AG08396 (cell line): ENCODE measurements around the gene CHRDL1.
"Not testable (repeated sequence)": the region's sequence is repeated elsewhere in the genome, so short reads cannot be mapped to it uniquely, and the experiment has no call there.

Experiments
- DNase-seq: peaks from one replicate; pipeline ENCODE4 v3.0.0; 2012; ENCODE audit warnings: low spot score, mixed read lengths

Gene CHRDL1

GRCh38 chrX:110795645-110796406, at the start of gene CHRDL1:
Gene CHRDL1, minus strand, starts transcription at chrX:110795817. Its CDS starts 3,636 bp downstream, at chrX:110792181.
- DNase-seq, result peak; percentile 22

GRCh38 chrX:110836982-110837381, 41.4 kb upstream of the CHRDL1 start:
- DNase-seq, result no peak

DNA sequence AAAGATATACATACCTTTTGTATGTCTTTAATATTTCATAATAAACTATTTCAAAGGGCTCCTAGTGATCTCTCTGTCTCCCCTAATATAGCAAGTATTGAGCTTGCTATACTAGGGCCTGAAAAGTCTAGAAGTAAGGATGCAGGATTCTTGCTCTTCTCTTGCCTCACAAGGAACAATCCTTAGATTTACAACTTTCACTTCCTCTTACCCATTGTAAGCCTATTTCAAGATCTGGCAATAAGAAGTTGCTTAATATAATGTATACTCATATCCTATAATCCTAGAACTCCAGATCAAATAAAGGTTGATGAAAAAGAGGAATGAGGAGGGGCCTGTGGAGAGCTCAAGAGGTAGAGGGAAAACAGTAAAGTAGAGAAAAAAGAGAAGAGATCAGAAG, 40.8 kb upstream of the CHRDL1 start:
- DNase-seq, result no peak

DNA sequence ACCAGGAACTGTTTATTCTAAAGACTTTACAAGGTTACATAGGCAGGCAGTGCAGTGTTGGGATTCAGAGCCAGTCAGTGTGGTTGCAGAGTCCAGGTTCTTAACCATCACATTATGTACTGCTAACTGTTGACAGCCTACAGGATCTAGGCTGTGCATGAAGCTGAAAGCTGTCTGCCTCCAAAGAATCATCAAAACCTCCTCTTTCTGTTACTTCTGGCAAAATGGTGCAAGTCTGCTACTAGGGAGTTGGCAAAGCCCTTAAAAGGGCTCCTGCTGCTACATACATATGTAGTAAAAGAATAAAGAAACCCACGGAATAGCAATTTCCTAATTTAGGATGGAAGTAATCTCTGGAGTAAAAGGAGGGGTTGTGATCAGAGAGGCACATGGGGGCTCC, 40.4 kb upstream of the CHRDL1 start:
- no peak for DNase-seq

GRCh38 chrX:110825972-110826371, 30.4 kb upstream of the CHRDL1 start:
- no peak for DNase-seq

- not testable (repeated sequence) for DNase-seq
These were observed 20.9 kb upstream of the CHRDL1 start for GRCh38 chrX:110816543-110816942.

- DNase-seq, result no peak
These were observed 10.5 kb upstream of the CHRDL1 start for GRCh38 chrX:110806145-110806544.

DNA sequence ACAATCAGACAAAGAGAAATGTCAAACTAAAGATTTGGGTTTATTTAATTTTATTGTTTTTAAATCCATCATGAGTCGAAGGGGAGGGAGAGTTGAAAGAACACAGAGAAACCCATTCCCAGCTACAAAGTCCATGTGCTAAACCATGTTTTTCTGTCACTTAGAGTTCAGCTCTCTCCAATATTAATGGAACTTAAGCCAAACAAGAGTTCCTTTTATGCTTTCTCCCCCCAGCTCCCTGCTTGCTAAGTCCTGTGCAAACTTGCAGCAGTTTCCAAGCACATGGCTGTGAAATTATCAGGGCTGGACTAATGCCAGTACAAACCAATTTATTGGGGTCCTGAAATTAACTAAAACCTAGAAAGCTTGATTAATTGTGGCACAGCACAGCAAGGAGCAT, 9.7 kb upstream of the CHRDL1 start:
- no peak for DNase-seq

DNA sequence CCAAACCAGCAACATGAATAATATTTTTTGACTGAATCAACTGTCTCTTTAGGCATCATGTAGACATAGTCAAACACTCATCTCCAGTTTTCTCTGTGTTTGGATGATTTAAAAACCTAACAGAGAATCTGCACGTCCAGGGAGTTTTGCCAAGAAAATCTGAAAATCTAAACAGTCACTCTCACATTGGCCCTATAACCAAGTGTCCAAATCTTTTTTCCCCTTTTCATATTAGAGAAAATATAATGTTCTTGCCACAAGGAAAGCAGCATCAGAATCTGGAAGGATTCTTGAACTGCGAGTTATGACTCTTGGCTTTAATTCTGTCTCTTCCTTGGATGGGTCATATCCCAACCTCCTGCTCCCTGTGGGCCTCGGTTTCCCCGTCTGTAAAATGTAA, 8.8 kb upstream of the CHRDL1 start:
- no peak for DNase-seq

DNA sequence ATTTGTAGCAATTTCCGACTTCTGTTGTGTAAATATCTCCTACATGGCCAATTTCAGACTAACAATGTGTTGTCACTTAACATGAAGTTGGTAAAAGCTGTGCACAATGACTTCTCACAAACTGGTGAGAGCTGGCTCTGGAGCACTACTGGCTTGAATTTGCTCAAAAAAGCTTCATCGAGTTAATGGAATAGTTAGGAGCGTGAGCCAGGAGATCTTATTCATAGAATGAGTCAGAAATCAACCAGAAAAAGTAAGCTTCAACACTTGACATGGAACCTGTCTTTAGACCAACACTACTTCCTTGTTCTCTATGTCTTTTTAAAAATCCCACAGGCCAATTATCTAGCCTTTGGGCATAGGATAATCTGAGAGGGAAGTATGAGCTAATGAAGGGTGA, 7.9 kb upstream of the CHRDL1 start:
- DNase-seq, result no peak

DNA sequence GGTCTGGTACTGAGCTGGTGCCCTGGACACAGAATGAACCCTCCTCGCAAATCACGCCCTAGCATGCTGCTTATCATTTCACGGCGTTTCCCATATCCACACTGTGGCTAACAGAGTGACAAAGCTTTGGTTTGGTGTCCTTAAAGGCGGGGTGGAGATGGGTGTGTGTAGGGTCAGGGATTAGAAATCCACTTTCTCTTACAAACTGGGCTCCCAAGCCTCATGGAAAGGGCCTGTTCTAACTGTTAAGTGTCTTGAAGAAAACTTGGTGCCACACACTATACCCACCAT, 735 bp upstream of the CHRDL1 start:
- no peak for DNase-seq

- DNase-seq, result no peak
These were observed 1.0 kb downstream of the CHRDL1 start for GRCh38 chrX:110794601-110795000.

DNA sequence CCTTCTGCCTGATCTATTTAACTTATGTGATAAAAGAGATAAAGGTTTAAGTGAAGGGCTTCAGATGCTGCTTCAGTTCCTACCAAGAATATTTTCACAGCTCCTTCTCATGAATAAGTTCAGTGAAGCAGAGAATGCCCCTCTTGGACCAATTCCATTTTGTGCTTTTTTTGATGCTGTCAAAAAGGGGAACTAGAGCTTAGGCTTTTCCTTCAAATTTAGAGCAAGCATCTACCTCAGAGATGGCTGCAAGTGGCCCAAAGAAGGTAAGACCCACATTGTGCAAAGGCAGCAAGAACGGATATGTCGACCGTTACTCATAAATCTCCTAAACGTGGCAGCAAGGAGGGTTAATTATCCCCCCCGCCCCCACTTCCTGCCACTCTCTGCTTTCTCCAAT, 4.5 kb downstream of the CHRDL1 start:
- DNase-seq, result no peak

GRCh38 chrX:110786486-110786885, 9.1 kb downstream of the CHRDL1 start:
- DNase-seq, result no peak

- DNase-seq, result peak; percentile 24
These were observed 35.8 kb downstream of the CHRDL1 start for GRCh38 chrX:110759785-110760184.

DNA sequence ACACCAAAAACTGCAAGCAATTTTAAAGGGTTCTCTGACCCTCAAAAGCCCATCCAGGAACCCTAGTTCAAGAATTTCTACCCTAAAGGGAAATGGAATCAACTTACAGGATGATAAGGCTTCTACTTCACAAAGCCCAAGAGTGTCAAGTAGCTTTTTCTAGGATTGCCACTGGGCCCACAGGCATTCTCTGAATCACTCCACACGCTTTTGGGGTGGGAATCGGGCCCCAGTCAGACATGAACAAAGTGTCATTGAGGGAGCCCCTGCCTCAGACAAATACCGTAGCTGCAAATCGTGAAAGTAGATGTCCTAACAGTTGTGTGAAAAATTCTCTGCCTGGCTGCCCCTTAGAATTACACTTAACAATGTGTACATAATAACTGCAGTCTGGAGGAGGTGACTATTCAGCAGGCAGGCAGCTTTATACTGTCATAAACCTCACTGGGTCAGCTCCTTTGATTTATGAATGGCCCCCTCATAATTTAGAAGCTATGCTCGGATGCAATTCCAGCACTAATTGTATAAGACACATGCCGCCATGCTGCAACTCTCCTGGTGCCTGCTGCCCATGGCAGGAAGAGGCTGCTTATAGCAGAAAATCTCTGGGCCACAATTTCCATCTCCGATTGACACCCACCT, 36.7 kb downstream of the CHRDL1 start:
- no peak for DNase-seq

DNA sequence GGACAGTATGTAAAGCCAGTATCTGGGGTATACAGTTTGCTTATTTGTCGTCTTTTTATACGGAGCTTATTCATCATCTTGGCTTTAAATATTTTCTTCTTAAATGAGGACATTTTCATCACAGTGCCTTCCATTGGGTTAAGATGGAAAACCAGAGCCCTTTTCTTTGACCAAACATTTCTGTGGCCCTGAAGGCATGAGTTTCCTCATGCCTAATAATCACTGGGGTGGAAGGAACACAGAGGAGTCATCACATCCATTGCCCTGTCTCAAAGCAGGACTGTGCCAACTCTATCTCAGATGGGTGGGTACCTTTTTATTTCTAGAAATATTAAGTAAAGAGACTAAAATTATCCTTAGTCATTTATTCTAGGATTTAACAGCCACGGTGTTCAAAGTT, 40.0 kb downstream of the CHRDL1 start:
- no peak for DNase-seq

GRCh38 chrX:110755061-110755460, 40.6 kb downstream of the CHRDL1 start:
- no peak for DNase-seq

DNA sequence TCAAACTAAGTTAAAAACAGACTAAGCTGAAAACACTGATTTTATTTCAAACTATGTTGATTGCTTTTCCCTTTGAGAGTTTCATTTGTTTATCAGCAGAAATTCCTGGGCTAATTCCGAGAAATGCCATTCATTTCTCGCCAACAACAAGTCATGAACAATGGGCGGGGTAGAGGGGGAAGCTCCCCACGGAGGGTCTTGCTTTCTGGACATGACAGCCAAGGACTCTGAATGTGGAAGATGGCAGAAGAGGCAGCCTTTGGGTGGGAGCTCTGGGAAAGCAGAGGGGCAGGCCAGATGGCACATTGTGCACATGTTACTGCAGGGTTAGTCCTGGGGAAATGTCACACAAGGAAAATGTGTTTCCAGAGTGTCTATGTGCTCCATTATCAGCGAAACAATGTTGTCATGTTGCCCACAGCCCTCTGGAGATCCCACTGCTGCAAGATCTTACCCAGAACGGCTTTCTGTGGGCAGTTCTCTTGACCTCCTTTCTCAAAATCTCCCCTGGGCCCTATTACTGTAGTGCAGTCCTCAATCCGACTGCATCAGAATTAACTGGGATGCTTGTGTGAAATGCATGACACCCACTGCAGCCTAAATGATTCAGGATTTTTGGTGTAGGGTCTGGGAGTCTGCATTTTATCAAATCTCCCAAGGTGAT, 45.0 kb downstream of the CHRDL1 start:
- no peak for DNase-seq

GRCh38 chrX:110748256-110748806, 47.3 kb downstream of the CHRDL1 start:
- DNase-seq, result no peak

GRCh38 chrX:110746014-110746413, 49.6 kb downstream of the CHRDL1 start:
- DNase-seq, result no peak

DNA sequence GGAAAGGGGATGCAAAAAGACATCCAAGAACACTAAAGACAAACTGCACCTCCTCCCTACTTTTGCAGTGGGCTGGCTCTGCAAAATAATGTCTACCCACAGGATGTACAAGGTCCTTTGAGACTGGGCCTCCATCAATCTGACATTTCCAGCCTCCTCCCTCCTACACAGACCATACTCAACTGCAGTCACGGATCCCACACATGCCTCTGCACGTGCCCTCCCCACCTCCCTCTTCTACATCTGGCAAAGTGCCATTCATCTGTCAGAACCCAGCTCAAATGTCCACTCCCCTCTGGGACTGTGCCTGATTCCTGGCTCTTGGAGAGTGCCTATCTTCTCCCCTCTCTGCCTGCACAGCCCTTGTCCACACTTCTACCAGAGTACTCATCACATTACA, 50.3 kb downstream of the CHRDL1 start:
- DNase-seq, result no peak

DNA sequence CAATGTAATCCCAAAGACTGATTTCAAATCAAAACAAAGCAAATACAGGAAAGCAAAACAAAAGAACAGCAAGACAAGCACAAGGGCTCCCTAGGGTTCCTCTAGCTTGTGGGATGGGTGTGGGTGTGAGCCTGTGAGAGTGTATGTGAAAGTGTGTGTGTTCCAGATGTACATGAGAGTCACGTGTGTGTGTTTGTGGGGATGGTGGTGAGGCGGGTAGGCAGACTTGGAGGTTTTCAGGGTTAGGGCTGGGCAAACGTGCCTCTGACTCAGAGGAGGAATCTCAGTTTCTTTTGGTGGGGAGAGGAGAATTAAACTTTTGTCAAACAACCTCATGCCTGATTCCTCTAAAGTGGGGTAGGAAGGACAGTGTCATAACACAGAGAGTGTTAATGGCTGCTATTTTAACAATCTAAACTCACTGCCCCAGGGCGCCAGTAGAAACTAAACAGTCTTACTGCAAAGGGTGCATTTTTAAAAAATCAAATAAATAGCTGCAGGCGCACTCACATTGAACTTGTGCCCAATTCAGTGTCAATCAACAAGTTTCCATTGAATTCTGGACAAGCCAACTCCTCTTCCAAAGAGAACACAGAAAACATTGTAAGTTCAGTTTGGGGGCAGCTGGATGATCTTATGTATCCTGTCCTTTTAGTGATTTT, 51.8 kb downstream of the CHRDL1 start:
- DNase-seq, result no peak
